ENCODE data around the gene FKBP5. TPM values are rescaled to one million over a fixed set of nuclear protein-coding genes. Genes with fewer than 3 reads are reported as not detected.

Gene FKBP5
- total RNA-seq, 2 donors from 2014 or later: 133 to 138 TPM

GRCh38 chr6:35592178-35592577 is 96.5 kb downstream of the FKBP5 start:
- Histone ChIP-seq H3K4me3 (no peak overlapping the region), H3K27ac (peak overlapping the region in 2 of 4 donors; percentile 51 to 61), H3K27me3 (no peaks in the 10 kb centered on the region), H3K36me3 (replicated peaks in 1 of 2; ENCODE audit: insufficient read depth in 1 of 2, low read depth in 2 of 2) (peaks cover 3 to 26% of the 10 kb centered on the region in 2 donors), H3K9me3 (no peaks in the 10 kb centered on the region), H3K4me1 (peaks cover 59% of the 10 kb centered on the region)
- no peak for ATAC-seq
- intact Hi-C loops (cut with DNase I): no loop called here
- DNase-seq: no peak
- TF ChIP-seq CTCF (IDR thresholded peaks at IDR 0.05) (no peak), POLR2A (IDR thresholded peaks at IDR 0.05) (no peak)
- WGBS, 2 donors: 76 to 86% methylated on average over 3 of the region's 3 CpGs

- peak overlapping the region; percentile 39 to 69 (median 56) for H3K27ac ChIP-seq
- TF ChIP-seq CTCF (IDR thresholded peaks at IDR 0.05) (no peak), POLR2A (IDR thresholded peaks at IDR 0.05) (peak in 1 of 3 donors; percentile 17)
- H3K27me3 ChIP-seq: no peaks in the 10 kb centered on the region
- H3K4me1 ChIP-seq: peaks cover 54% of the 10 kb centered on the region
- ATAC-seq: peak; percentile 82
- DNase-seq: peak; percentile 48 to 64 (median 60)
- H3K4me3 ChIP-seq: no peak overlapping the region
- peaks cover 15 to 30% of the 10 kb centered on the region in 2 donors for H3K36me3 ChIP-seq (replicated peaks in 1 of 2; ENCODE audit: insufficient read depth in 1 of 2, low read depth in 2 of 2)
- 40 to 45% methylated on average over 6 of the region's 6 CpGs for WGBS, 2 donors
- intact Hi-C loops (cut with DNase I): no loop called here
- no peaks in the 10 kb centered on the region for H3K9me3 ChIP-seq
Measured at GRCh38 chr6:35590622-35591066, 98.1 kb downstream of the FKBP5 start.

GRCh38 chr6:35589904-35590303 is 98.8 kb downstream of the FKBP5 start:
- intact Hi-C loops (cut with DNase I): loop anchor here (10.0 kb wide), 1 partner anchor 45 kb away; no protein-coding TSS in a partner anchor
- 92 to 98% methylated on average over 3 of the region's 3 CpGs for WGBS, 2 donors
- no peaks in the 10 kb centered on the region for H3K27me3 ChIP-seq
- ATAC-seq: no peak
- TF ChIP-seq CTCF (IDR thresholded peaks at IDR 0.05) (no peak), POLR2A (IDR thresholded peaks at IDR 0.05) (no peak)
- H3K36me3 ChIP-seq (replicated peaks in 1 of 2; ENCODE audit: insufficient read depth in 1 of 2, low read depth in 2 of 2): peaks cover 15 to 23% of the 10 kb centered on the region in 2 donors
- no peak overlapping the region for H3K4me3 ChIP-seq
- no peak for DNase-seq
- no peaks in the 10 kb centered on the region for H3K9me3 ChIP-seq
- H3K4me1 ChIP-seq: peaks cover 54% of the 10 kb centered on the region
- H3K27ac ChIP-seq: peak overlapping the region in 3 of 4 donors; percentile 51 to 69 (median 61)

- no peak for ATAC-seq
- Histone ChIP-seq H3K27me3 (no peaks in the 10 kb centered on the region), H3K36me3 (replicated peaks in 1 of 2; ENCODE audit: insufficient read depth in 1 of 2, low read depth in 2 of 2) (peaks cover 15 to 18% of the 10 kb centered on the region in 2 donors), H3K4me1 (peaks cover 60% of the 10 kb centered on the region), H3K4me3 (no peak overlapping the region), H3K27ac (peak overlapping the region in 2 of 4 donors; percentile 51 to 61), H3K9me3 (no peaks in the 10 kb centered on the region)
- WGBS, 2 donors: 86 to 90% methylated on average over 8 of the region's 8 CpGs
- intact Hi-C loops (cut with DNase I): loop anchor here (10.0 kb wide), 1 partner anchor 46 kb away; no protein-coding TSS in a partner anchor
- TF ChIP-seq CTCF (IDR thresholded peaks at IDR 0.05) (no peak), POLR2A (IDR thresholded peaks at IDR 0.05) (no peak)
- no peak for DNase-seq
Measured at GRCh38 chr6:35589201-35589739, 99.4 kb downstream of the FKBP5 start.

- Histone ChIP-seq H3K4me3 (no peak overlapping the region), H3K27me3 (no peaks in the 10 kb centered on the region), H3K9me3 (no peaks in the 10 kb centered on the region), H3K36me3 (replicated peaks in 1 of 2; ENCODE audit: insufficient read depth in 1 of 2, low read depth in 2 of 2) (peaks cover 12 to 15% of the 10 kb centered on the region in 2 donors), H3K4me1 (peaks cover 49% of the 10 kb centered on the region), H3K27ac (no peak overlapping the region)
- ATAC-seq (no peak), DNase-seq (no peak)
- TF ChIP-seq POLR2A (IDR thresholded peaks at IDR 0.05): no peak
- no peak for TF ChIP-seq CTCF (IDR thresholded peaks at IDR 0.05)
- 40 to 57% methylated on average over 2 of the region's 2 CpGs for WGBS, 2 donors
- intact Hi-C loops (cut with DNase I): loop anchor here (10.0 kb wide), 1 partner anchor 48 kb away; no protein-coding TSS in a partner anchor
Measured at GRCh38 chr6:35587167-35587566, 101.5 kb downstream of the FKBP5 start.
